ENCODE data around the gene OR10G7.
A peak's percentile ranks its signal among the peaks of the same experiment; 100 is the strongest.

The OR10G7 gene, protein sequence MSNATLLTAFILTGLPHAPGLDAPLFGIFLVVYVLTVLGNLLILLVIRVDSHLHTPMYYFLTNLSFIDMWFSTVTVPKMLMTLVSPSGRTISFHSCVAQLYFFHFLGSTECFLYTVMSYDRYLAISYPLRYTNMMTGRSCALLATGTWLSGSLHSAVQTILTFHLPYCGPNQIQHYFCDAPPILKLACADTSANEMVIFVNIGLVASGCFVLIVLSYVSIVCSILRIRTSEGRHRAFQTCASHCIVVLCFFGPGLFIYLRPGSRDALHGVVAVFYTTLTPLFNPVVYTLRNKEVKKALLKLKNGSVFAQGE

DNA sequence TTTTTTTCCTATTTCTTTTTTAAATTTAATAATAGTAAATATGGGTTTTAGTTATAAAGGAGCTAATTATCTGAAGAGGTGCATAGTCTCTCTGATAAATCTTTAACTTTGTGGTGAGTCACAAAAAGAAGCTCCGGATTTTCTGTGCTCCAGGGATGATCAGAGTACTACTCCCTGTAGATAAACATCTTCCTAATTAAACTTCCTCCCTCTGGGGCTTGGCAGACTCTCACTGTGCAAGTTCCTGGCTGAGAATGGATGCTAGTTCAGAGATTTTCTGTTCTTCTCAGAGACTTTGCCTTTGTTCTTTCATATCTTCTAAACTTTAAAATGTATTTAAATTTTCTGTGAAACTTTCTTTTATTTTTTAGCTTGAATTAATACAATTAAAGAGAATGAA lies at the start of gene OR10G7:
OR10G7 (minus strand) TSS at position 72 of the 400 bp plus-strand sequence. CDS start 2,324 bp downstream, outside the sequence.
- no peak for DNase-seq

DNA sequence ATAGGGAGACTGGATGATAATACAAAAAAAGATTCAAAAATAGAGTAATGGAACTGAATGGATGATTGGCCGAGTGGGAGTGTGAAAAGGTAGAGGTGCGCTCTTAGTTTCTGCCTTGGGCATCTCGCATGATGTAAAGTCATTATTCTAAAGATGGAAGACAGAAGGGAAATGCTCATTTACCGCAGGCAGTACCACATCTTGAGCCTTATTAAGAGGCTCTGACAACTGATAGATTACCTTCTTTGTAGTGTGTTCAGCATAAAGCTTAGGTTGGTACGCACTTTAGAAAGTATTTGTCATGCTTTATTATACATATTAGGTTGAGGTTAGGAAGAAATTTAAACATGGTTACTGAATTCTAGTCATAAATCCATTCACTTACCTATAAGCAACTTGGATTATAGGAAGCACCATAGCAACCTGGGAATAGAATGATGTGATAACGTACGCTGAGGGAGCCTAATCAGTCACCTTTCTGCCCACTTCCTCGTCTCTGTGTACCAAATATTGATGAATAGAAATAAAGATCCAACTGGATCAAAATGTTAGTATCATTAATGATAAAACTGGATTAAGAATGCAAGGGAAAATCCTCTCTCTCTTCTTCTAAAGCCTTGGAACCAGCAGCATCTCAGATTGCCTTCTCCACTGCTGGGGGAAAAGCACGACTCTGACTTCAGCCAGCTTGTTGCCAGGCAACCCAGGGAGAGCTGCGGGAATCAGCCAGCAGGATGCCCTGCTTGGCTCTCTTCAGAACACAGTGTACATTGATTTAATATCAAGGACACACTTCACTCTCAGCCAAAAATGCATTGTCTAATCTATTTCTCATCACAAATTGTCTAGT lies 45.1 kb upstream of the OR10G7 start:
- DNase-seq = no peak

DNA sequence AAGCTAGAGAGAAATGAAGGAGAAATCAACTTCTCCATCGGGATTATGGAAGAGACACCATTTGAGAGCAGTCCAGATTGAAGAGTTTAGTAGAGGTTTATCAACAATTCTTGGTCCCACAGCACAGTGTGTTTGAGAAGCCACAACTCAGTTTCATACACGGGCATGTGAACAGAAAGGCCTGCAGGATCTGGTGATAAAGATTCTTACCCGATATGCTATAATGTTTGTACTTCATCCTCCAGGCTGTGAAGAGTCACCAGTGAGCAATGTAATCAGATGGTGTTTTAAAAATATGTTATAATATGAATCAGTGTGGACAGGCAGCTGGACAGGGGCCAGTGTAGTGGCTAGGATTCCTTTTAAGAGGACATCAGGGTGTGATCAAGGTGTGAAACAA lies 44.5 kb upstream of the OR10G7 start:
- no peak for DNase-seq

DNA sequence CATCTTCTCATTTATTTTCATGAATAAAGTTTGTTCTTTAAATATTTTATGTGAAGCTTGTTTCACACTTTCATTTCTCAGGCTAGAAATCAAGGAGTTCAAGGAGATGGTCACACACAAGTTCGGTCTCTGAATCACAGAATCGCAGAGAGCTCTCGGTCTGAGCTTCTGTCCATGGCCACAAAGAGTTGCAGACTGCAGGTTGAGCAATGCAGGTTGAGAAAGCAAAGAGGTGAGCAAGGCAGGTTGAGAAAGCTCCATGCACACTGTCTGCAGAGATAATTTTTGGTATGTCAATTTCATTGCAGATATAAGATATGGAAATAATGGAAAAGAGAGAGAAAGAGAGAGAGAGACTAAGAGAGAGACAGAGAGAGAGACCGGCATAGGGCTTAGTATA lies 41.2 kb upstream of the OR10G7 start:
- DNase-seq = no peak

DNA sequence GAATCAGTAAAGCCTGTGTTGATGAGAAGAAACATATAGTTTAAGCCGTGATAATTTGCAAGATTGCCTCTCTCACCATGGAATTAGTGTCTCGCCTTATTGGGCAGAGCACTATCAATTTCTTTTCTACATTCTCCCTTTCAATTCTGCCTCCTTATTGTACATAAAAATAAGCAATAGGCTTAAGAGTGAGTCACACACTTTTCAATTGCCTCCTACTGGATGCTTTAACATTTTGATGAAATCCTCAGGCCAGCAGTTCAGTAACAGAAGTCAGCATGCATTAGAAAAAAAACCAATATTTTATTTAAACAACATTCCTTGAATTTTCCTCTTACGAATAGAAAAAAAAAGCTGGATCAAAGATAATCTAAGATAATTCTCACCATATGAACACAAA lies 40.4 kb upstream of the OR10G7 start:
- no peak for DNase-seq

DNA sequence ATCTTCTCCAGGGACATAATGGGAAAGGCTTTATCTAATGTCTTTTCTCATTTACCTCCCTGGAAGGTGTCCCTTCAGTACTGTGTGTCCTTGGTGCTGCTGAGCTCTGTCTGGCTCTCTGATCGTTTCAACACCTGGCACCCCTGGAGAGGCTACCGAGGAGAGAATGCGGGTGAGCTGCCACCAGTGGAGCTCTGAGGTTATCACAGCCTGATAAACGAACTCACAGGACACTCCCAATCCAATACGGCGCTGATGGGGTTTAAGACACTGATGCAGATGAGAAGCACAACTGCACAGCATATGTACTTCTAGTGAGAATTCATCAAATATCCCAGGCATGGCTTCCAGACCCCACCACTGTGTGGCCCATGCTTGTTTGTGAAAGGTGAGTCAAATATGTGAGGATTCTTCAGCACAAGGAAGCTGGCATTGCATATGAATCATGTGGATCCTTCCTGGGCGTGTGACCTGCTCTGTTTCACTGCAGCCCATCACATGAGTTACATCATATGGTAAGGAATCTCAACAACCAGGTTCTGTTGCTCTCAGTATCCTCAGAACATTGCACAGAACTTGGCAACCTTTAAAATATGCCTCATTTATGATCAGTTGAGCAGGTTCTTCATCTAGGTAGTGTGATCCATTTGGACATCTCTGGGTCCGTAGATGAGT lies 39.3 kb upstream of the OR10G7 start:
- no peak for DNase-seq

DNA sequence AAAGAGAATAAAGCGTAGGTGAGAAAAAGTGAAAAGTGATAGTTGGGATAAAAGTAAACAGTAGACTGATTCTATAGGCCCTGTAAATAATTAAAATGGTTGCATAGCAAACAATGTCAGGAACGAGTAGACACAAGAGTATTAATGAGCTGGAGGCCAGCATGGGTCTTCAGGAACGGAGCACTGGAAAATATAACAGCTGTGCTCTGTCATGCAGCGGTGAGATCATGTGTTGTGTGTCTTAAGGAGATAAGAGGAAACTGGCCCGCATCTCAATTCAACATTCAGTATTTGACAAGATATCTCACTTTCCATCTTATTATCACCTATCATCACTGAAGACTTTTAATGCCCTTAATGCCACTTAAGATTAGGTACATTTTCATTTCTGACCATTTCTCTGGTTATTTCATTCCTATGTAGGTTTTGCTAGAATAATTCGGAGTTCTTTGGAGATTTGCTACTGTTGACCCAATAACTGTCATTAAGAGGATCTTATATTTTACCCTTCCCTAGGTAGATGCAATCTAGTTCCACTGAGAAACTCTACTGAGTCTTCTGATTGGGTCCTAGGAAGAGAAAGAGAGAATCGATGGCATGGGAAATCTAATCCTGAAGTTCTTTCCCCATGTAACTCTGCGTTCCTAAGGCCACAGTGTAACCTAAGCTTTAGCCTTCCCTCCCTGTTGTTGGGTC lies 38.7 kb upstream of the OR10G7 start:
- no peak for DNase-seq

DNA sequence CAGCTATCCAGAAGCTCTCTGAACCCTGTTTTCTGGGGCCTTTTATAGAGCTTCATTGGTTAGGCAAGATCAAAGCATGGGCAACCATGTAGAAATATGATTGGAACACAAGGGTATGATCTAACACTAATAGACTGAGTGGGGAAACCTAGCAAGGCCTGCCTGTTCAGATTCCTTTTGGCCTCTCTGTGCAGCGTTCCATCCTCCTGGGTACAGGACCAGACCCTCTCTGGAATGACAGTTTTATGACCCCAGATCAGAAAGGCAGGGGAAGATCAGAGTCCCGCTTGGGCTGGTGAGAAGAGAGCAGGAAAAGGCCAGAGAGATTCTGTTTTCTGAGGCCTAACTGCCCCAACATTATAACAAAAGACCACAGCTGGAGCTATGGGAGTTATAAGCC lies 37.5 kb upstream of the OR10G7 start:
- no peak for DNase-seq

DNA sequence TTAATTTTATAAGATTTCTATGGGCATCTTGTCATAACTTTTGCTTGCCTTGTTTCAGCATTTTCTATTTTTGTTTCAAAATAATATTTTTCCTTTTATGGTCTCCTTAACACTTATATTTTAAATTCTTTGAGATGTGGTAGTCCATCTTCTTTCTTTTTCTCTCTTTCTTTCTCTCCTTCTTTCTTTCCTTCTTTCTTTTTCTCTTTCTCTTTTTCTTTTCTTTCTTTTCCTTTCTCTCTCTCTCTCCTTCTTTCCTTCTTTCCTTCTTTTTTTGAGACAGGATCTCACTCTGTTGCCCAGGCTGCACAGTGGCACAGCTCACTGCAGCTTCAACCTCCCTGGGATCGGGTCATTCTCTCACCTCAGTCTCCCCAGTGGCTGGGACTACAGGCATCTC lies 36.1 kb upstream of the OR10G7 start:
- DNase-seq = no peak

DNA sequence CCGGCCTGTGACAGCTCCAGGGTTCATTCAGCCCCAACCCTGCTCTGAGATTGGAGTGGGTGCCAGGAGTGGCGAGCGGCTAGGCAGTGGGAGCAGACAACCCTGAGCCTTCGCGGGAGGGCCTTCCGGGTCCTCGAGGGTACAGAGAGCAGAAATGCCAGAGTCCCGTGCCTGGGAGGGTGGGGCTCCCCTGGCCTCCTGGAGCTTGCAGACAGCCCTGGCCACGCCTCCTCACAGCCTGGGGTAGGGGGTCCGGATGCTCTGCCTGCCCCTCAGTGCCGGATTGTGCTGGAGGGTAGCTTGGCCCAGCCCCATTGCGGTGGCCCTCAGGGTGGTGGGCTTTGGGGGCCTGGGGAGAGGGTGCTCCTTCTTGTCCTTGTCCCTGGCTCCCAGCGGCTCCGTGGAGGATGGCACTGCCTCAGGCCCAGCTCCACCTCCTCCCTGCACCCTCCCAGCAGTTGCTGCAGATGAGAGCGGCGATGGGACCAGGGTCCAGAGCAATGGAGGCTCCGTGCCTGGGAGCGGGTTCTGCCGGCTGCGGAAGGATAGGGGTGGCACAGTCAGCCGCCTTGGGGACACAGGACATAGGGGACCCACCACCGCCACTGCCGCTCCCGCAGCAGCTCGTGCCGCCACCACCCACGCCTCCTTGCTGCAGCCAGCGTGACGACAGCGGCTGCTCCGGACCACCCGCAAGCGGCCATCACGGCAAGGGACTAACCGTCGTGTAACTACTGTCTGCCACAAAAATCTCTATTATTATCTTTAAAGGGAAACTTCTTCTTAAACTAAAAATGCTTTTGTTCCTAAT lies 34.9 kb upstream of the OR10G7 start:
- no peak for DNase-seq

DNA sequence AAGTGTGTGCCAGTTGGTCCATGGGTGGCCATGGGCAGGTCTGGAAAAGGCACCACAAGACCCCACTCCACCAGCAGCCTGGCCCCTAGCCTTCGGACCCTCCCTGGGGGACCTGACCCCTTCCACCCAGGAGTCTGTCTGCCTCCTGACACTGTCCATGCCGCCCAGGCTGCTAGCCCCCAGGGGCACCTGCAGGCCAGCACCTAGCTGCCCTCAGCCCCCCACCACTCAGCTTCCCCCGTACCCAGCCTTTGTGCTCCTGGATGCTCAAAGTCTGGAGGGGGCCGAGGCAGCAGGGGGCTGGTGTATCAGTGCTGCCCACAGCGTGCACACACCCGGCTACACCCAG lies 34.3 kb upstream of the OR10G7 start:
- no peak for DNase-seq

DNA sequence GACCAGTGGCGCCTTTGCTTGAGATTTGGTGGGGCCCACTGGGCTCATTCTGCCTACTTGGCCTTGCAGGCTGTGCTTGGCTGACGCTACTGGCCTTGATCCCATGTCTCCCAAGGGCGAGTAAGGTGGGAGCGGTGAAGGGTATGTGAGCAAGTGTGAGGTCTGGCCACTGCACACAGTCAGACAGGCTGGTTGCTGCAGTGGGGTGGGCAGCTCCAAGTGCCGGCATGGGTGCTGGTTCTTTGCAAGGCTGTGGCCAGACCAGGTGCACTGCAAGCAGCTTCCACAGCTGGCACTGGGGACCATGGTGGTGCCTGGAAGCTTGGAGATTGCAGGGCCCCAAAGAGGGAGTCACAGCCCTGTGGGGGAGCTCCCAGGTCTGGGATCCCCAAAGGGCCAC lies 33.4 kb upstream of the OR10G7 start:
- no peak for DNase-seq

DNA sequence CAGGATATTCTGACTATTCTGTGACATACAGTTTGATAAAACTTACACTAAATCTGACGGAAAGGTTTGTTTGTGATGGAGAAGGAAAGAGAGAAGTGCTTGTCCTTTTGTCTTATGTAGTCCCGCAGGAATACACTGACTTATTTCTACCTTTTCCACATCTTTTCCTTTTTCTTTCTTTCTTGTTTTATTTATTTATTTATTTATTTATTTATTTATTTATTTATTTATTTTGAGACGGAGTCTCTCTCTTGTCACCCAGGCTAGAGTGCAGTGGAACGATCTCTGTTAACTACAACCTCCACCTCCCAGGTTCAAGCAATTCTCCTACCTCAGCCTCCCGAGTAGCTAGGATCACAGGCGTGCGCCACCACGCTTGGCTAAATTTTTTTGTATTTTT lies 31.0 kb upstream of the OR10G7 start:
- DNase-seq = no peak

DNA sequence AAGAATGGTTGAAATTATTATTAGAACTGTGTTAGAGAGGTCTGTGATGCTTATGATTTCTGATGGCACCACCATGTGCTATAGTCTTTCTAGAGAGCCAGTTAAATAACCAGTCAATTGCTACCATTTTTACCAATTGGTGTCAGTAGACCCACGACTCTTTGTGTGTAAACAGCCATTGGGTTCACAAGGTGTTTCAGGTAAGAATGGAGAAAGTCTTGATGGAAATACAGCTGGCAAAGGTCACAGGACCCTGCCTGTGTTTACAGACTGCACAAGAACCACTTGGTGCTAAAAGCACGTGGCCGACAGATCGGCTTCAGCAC lies 30.5 kb upstream of the OR10G7 start:
- no peak for DNase-seq

DNA sequence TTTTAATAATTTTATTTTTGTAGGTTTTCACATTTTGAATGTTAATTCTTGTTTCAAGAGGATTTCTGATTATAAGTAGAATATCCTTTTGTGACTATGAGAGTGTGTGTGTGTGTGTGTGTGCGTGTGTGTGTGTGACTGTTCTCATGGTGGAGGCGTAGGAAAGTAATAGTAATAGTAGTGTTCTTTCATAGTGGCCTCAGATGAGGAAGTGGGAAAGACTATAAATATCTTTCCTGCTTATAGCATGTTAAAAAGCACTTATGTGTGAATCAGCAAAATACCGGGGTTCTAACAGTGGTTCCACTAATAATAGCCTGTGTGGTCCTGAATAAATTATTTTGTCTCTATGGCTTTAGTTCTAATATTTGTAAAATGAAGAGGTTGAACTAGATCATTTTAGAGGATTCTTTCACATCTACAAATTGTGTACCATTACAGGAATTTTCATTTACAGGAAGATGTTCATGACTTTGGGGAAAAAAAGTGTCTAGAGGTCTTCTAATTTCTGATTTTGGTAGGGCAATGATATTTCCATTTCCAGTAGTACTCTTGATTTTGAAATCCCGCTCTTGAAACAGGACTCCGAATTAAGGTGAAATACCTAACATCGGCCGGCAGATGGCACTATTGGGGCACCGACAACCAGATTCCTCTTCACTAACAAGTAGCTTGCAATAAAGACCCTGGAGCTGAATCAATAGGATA lies 29.9 kb upstream of the OR10G7 start:
- DNase-seq = peak; percentile 23

DNA sequence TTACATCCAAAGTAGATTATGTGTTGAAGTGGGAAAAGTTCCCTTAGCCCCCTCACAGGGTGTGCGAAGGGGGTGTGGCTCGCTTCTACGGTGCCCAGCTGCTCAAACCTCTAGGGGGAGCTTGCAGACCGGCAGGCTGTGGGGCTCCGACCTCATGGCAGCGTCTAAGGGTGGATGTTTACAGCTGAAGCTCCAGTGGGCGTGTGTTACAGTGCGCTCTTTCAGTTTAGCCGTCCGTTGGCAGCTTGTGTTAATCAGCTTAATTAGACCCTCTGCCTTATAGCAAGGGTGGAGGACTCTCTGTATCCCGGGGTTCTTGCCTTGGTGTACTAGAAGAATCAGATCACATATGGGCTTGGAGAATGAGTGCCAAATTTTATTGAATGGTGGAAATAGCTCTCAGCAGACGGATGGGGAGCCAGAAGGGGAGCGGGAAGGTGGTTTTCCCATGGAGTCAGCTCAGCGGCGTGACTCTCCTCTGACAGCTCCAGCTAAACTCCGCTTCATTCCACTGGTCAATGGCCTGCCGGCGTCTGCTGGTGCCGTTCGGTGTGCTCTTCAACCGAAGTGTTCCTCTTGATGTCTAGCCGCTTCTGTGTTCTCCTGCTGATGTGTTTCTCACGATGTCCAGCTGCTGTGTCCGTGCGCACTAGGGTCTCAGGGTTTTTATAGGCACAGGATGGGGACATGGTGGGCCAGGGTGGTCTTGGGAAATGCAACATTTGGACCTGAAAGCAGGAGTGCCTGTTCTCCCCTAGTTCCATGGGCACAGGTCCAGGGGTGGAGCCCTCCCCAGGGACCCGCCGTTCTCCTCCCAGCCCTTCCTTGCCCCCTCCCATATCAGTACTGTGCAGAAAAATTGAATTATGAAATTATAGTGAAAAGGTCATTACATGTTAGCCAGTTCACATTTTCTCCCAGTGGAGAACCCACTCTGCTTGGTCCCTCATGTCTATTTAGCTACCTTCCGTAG lies 28.6 kb upstream of the OR10G7 start:
- peak; percentile 24 for DNase-seq

DNA sequence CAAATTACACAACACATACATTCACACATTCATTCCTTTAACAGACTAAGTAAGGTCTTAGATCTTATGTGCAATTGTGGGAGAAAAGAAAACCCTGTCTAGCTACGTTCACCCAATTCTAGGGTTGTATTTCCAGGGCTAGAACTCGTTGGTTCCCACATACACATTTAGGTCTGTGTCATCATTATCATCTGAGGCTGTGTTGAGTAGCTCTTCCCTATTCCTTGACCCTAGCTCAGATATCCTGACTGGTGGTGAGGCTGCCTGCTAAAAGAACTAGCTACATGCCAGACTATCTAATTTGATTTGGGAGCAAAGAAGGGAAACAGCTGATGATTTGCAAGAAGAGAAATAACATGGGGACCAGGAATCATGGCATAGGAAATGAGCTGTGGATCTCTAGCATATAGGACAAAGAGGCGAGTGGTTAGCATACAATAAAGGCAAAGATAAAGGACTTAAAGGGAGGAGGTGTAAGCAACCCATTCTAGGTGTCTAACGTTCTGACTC lies 27.5 kb upstream of the OR10G7 start:
- DNase-seq = no peak

DNA sequence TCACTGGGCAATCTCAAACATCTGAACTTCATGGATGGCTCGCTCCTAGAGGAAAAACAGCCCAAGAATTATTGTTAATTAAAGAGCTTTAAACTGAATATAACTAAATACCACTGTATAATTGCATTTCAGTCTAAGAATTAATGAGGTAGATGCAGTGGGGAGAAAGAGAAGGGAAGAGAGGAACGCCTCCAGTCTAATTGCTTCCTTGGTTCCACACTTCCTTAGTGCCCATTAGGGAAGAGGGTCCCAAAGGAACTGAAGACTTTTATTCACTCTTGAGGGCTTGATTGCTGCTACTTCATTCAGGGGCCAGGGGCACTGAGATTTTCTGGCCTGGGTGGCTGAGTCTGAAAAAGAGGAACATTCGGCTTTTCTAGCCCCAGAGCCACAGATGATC lies 11.8 kb upstream of the OR10G7 start:
- DNase-seq = no peak

DNA sequence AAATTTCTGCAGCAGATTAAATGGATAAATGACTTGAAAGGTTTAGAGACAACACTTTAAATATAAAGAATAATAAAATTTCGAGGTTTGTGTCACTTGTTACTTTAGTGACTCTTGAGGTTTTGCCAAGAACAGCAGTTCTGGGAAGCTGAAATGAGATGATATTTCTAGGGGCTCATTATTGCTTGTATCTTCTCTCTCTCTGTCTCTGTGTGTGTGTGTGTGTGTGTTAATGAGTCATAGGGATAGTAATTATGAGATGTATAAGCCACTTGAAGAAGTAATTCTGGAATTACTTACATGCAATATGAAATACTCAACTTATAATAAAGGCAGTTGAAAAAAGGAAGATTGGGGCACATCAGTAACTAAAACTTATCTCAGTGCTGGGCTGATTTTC lies 9.6 kb upstream of the OR10G7 start:
- no peak for DNase-seq

DNA sequence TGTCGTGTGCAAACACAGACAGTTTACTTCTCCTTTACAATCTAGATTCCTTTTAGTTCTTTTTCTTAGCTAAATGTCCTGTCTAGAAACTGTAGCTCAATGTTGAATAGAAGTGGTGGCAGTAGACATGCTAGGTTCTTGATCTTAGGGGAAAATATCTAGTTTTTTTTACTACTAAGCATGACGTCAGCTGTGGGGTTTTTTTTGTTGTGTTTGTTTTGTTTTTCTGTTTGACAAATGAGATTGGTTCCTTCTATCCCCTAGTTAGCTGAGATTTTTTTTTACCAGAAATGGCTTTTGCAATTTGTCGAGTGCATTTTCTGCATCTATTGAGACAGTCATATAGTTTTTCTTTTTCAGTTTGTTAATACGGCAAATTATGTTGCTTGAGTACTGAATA lies 2.3 kb upstream of the OR10G7 start:
- DNase-seq = no peak

DNA sequence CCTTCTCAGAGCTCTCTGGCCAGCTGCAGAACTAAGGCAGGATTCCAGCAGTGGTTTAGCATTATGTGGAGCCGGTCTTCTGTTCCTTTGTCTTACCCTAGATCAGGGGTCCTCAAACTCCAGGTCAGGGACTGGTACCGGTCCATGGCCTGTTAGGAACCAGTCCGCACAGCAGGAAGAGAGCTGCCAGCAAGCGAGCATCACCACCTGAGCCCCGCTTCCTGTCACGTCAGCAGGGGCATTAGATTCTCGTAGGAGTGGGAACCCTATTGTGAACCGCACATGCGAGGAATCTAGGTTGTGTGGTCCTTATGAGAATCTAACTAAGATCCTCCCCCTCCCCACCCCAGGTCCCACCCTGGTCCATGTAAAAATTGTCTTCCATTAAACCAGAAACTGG lies 1.6 kb downstream of the OR10G7 start:
- DNase-seq = no peak
